ENCODE data around the gene RPL27A.

- TF ChIP-seq CTCF (IDR thresholded peaks at IDR 0.05) (no peak), ZFX (IDR thresholded peaks at IDR 0.05; ENCODE audit: borderline replicate concordance) (no peak)
Observed at GRCh38 chr11:8713760-8714454, 31.3 kb downstream of the RPL27A start.

Measured in 22Rv1 (cell line).